RKO (cell line): ENCODE data around the gene TMEM151A.

Experiments
- DNase-seq: peaks from one replicate; pipeline ENCODE4 v3.0.0-alpha.2; 2016; ENCODE audit warnings: low spot score

Gene TMEM151A

DNA sequence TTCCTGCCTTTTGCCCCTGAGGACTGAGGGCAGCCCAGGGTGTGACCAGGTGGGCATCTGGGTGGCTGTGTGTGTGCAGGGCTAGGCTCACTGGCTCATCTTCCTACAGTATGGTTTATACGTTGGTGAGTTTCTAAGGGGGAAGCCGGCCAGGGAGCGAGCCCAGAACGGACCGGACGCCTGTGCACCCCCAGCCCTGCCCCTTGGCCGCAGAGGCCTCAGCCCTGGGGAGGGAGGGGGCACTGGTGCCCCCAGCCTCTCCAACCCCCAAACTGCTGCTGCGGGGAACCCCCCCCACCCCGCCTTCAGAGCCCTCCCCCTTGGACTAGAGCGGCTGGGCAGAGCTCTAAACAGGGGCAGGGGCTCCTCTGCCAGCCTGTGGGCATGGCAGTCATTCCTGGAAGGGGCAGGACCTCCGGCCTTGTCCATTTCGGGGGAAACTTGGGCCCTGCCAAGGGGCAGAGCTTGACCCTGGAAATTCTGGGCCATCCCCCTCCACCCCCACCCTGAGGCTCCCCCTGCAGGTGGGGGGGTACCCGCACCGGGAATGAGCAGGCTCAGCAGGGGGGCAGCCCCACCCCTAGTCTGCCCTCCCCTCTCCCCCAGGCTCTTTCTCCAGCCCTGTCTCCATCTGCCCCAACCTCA, 8.1 kb upstream of the TMEM151A start:
- no peak for DNase-seq

DNA sequence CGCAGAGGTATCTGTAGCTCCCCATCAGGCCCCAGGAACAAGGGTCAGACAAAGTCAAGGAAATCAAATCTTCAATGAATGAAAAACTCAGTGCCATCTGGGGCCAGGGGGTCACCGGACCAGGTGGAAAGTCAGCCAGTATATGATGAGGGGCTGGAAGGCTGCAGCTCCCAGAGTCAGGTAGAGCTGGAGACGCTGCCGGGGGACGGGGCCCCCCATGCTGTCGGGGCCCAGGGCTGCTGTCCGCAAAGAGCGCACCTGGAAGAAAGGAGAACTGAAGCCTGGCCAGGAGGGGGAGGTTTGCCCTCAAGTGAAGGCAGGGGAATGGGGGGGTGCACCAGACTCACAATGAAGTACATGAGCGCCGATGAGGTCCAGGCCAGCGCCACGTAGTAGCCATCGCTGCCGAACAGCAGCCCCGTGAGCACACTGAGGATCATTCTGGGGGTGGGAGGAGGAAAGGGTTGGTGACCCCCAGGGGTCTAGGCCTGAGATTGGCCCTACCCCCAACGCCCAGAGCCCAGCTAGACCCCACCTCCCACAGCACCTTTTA, 7.1 kb upstream of the TMEM151A start:
- DNase-seq = no peak

- no peak for DNase-seq
These were observed 6.3 kb upstream of the TMEM151A start for GRCh38 chr11:66285250-66285947.

DNA sequence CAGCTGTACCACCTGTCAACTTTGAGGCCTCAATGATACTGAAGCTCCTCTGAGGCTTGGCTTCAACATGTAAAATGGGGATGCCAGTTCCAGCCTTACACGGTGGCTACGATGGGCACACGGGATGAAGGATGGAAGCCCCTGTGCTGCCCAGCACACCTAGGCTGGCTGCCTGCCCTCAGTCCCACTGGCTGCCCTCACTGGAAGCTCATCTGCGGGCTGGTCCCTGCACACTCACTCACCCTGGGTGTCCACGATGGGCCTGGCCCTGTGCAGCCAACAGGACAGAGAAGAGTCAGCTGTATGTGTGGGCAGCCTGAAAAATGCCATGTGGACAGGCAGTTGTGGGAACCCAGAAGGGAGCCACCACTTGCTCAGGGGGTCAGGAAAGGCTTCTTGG, 5.0 kb upstream of the TMEM151A start:
- DNase-seq = no peak

DNA sequence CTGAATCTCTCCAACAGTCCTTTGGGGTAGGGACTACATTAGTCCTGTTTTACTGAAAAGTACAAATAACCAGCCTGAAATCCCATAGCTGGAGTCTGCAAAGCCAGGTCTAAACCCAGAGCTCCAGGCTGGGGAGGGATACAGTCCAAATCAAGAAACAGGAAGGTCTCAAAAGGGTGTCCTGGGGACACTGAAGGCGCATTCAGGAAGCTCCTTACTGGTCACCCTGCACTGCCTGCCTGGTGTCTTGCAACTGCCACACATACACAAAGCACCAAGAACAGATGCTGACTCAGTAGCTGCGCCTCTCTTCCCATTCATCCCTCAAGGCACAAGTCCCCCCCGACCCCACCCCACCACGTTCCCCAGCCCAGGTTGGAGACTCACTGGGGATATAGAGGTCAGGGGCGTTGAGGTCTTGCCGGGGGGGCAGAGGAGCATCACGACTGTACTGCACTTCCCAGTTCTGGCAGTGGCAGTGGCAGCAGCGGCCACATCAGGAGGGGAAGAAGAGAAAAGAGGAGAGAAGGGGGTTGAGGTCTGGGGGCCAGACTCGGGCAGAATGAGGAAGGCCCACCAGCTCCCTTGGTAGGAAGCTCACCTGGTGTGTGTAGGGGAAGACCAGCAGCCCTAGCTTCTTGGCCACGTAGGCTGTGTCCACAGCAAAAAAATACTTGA, 4.3 kb upstream of the TMEM151A start:
- DNase-seq = no peak

DNA sequence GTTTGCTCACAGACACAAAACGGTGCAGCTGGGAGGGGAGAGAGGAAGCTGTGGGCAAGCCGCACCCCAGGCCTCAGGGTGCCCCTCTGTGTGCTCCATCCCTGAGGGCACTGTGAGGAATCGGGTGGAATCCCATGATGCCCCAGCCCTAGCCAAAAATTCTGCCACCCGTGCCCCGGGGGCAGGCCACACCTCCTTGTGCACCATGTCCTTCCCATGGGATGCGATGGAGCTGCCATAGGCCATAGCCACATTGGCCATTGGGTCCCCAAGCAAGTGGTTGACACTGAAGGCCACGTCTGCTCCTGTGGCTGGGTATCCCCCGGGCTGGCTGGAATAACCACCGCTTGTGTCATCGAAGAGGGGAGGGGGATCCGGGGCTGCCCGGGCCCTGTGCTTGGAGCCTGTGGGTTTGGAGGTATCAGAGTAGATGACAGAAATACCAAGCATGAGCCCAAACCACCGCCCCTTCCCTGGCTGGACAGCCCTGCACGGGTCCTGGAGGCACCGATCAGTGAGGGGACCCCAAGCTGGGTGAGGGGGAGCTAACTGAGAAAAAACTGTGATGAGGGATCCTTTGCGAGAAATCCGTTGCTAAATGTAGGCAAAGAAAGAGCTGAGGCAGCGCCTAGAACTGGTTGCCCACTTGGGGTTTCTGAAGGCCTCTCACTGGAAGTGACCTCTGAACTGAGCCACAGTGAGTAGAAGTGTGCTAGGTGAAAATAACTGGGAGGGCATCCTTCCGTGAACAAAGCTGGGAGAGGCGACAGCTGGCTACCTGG, 3.6 kb upstream of the TMEM151A start:
- peak; percentile 48 for DNase-seq

DNA sequence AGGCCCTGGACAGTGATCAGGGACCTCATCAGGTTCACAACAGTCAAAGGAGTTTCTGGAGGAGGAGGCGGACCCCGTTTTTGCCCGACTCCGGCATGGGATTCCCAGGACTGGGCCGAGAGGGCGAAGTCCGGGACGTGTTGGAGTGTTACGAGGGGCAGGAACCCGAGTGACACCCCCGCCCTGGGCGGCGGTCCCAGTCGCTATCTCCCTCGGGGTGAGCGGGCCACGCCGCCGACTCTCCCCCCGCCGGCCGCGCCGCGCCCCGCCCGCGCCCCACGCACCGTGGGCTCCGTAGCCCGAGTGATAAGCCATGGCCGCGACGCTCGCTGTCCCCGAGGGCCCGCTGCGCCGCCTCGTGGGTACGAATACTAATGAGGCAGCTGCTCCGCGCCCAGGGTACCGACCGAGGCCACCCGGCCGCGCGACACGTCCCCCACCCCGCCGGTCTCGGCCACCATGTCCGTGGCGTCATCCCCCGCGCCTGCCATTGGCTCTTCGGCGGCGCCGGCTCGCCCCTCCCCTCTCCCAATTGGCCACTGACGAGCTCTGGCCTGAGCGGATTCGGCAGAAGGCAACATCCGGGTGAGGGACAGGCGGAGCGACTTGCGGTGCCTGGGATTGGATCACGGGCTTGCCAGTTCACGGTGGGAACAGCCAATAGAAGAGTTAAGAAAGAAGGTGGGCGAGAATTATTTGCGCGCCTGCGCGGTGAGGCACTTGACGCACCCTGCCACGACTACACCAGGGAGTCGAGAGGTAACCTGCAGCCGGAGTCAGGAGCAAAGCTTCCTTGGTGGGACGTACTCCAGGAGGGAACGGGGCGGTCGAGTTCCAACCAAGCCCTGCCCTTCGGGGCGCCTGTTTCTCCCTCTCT, 2.8 kb upstream of the TMEM151A start, which contains the start of gene YIF1A:
TSS of gene YIF1A (minus strand) at position 473 of the 877 bp plus-strand sequence. CDS start at position 315, 158 bp downstream.
- peak; percentile 100 for DNase-seq

- DNase-seq = no peak
These were observed 2.0 kb upstream of the TMEM151A start for GRCh38 chr11:66289548-66290329.

DNA sequence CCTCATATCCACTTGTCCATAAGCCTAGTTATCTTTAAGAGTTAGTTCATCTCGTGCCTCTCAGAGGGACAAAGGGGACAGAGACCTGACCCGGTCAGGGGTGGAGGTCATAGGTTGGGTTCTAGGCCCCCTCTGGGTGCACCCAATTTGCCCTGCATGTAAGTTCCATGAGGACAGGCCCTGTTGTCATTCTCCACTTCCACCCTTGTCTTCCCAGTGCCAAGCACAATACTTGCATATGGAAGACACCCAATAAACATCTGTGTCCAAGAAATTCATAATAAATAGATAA, 1.4 kb upstream of the TMEM151A start:
- no peak for DNase-seq

GRCh38 chr11:66291303-66291705, 390 bp upstream of the TMEM151A start:
- DNase-seq = no peak

DNA sequence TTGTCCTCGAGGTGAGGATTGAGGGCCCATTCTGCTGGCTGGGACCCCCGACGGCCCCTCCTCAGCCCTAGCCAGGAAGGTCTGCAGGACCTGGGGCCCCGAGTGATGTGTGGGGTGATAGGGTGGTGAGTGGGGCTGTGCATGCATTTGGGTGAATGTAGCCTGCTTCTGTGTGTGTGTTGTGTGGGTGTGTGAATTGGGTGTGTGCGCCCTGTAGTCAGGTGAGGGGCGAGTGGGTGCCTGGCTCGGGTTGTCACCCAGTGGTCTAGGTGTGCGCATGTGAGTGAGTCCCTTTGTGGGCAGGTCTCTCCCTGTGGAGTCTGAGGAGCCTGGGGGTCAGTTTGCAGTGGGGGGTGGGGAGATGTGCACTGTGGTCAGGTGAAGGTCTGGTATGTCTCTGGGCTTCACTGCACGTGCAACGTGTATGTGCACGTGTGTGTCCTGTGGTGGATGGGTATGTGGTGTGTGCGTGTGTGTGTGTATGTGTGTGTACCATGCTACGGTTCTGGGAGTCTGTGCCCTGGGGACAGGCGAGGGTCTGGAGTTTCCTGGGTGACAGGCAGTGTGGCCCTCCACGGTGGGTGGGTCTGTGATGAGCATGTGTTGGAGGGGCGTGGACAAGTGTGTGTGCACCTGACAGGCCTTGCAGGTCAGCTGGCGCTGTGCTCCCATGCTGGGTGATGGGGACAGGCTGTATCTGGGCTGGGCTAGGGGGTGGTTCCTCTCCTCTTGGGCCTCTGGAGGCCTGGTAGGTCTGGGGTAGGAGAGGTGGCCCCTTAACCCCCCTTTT, 1.0 kb downstream of the TMEM151A start:
- DNase-seq = no peak

- no peak for DNase-seq
These were observed 1.7 kb downstream of the TMEM151A start for GRCh38 chr11:66293352-66293751.

GRCh38 chr11:66293777-66294625, 2.3 kb downstream of the TMEM151A start:
- no peak for DNase-seq

- DNase-seq = no peak
These were observed 3.2 kb downstream of the TMEM151A start for GRCh38 chr11:66294626-66295620.

DNA sequence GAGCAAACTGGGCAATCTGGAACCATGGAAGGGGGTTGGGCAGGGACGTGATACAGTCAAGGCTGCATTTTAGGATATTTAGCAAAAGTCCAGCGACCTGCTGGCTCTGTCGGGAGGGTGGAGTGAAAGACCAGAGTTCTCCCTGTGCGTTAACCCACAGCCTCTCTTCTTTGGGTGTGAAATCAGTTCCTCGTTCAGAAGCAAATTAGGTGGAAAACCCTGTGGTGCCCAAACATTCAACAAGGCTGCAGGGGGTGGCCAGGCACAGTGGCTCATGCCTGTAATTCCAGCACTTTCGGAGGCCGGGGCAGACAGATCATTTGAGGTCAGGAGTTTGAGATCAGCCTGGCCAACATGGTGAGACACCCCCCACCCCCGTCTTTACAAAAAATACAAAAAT, 5.9 kb downstream of the TMEM151A start:
- DNase-seq = no peak

DNA sequence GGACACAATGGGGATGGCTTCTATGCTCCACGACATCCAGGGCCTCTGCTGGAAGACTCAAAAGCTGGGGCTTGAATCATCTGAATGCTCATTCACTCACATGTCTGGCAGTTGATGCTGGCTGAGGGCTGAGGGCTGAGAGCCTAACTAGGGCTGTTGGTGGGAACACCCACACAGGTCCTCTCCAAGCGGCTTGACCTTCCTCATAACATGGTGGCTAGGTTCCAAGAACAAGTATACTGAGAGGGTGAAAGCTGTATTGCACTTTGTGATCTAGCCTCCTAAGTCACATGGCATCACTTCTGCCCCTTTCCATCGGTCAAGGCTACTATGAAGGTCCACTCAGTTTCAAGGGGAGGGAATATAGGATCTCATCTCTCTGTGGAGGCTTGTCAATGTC, 7.5 kb downstream of the TMEM151A start:
- no peak for DNase-seq

DNA sequence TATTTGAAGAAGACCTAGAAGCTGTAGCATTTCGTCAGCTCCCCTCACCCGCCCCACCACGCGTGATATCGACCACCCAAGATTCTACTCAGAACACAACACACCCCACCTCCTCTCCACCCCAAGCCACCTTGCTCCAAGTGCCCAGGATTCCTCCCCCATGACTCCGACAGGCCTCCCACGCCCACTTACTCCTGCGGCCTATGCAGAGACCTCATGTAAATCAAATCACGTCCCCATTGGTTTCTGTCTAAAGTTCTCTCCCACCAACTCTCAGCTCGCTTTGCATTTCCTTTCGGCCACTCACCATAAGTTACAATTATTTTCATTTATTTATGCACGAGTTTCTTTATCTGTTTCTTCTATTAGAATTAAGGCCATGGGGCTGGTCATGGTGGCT, 11.0 kb downstream of the TMEM151A start:
- DNase-seq = no peak
